Osteoblast (primary cell): ENCODE results near the gene LOXL1. TPM values are rescaled to one million over a fixed set of nuclear protein-coding genes. Genes with fewer than 3 reads are reported as not detected.
A peak's percentile ranks its signal among the peaks of the same experiment; 100 is the strongest.

ENCODE experiments used
- DNase-seq: peaks from one replicate; pipeline ENCODE4 v3.0.0; 2011; ENCODE audit warnings: low spot score, mixed read lengths; ENCODE audit not compliant: insufficient read length; ENCODE audit errors: missing footprints
- H2AFZ ChIP-seq: 2 replicates; pipeline ENCODE4 v1.6.0; 2011; ENCODE audit warnings: mild to moderate bottlenecking, low read length
- H3K27ac ChIP-seq: 2 replicates; pipeline ENCODE4 v1.5.1; 2011; ENCODE audit warnings: mild to moderate bottlenecking, low read depth, low read length, moderate library complexity
- H3K27me3 ChIP-seq: 2 replicates; pipeline ENCODE4 v1.6.0; 2012; ENCODE audit warnings: mild to moderate bottlenecking, control low read depth, inconsistent platforms, low read length, moderate library complexity; ENCODE audit not compliant: insufficient read depth
- H3K36me3 ChIP-seq: 2 replicates; pipeline ENCODE4 v1.5.1; 2011; ENCODE audit warnings: mild to moderate bottlenecking, low read length, control low read depth, moderate library complexity; ENCODE audit not compliant: insufficient read depth
- H3K4me1 ChIP-seq: 2 replicates; pipeline ENCODE4 v1.5.1; 2011; ENCODE audit warnings: mild to moderate bottlenecking, low read length, control low read depth, moderate library complexity; ENCODE audit not compliant: insufficient read depth
- H3K4me2 ChIP-seq: 2 replicates; pipeline ENCODE4 v1.6.0; 2011; ENCODE audit warnings: mild to moderate bottlenecking, low read length; ENCODE audit not compliant: insufficient read depth
- H3K4me3 ChIP-seq: fragments of 200-600 bp; sonication (generic); 3 replicates; pipeline ENCODE4 v1.5.1; 2012; ENCODE audit warnings: mild to moderate bottlenecking, low read length, inconsistent platforms; ENCODE audit not compliant: insufficient read depth
- H3K79me2 ChIP-seq: 2 replicates; pipeline ENCODE4 v1.6.0; 2012; ENCODE audit warnings: mild to moderate bottlenecking, low read length, control low read depth, inconsistent platforms; ENCODE audit not compliant: insufficient read depth
- H3K9me3 ChIP-seq: 2 replicates; pipeline ENCODE4 v1.5.1; 2011; ENCODE audit warnings: low read depth, low read length, control low read depth
- H4K20me1 ChIP-seq: 2 replicates; pipeline ENCODE4 v1.6.0; 2012; ENCODE audit warnings: mild to moderate bottlenecking, low read length, control low read depth; ENCODE audit not compliant: insufficient read depth
- CTCF ChIP-seq: IDR thresholded peaks from 2 replicates; pipeline ENCODE4 v1.5.1; 2011; ENCODE audit warnings: mild to moderate bottlenecking, low read depth, low read length, moderate library complexity; ENCODE audit errors: extremely low read depth
- total RNA-seq: library from RNA; depleted of rRNA; stranded (reverse); fragments of >200 nt; gene quantifications from 2 replicates; pipeline ENCODE4 v1.2.3, GENCODE V29; 2012

The LOXL1 gene
- total RNA-seq, 1 donor: 246 TPM

DNA sequence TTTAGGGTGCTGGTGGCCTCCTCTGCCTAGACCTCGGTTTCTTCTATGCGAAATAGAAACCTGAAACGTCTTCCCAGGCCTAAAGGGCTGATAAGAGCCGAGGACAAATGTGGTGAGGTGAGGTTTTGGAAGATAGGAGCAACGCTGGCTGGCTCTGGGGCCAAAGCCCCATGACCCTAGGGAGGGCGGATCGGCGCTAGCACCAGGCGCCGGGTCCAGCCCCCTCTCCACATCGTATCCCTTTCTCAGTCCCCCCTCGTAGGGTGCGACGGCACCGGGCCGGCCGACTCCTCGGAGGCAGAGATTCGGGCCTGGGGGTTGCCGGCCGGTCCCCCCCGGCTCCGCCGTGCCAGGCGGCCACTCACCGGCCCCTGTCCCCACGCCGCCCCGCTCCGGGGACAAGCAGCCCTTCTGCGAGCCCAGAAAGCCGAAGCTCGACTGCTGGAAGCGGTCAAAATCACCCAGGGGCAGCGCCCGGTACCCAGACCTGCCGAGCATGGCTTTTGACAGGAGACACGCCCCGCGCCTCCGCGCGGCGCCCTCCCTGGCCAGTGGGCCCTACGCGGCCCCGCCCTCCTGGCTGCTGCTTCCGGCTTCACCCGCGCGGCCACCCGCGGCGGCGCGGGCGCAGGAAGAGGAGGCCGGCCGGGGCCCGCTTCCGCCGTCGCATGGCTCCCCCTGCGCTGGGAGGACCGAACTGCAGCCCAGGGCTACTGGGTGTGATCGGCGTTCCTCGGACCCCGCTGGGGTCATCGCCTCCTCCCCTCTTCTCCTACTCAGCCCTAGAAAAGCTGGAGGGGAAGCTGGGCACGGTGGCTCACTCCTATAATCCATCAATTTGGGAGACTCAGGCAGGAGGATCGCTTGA, 65.7 kb downstream of the LOXL1 start, which contains the start of gene STOML1:
Gene STOML1 (minus strand): TSS at position 570 of the 868 bp plus-strand sequence. CDS start 72 bp downstream, at position 498.
- DNase-seq: peak; percentile 99
- peak within 1 kb of the TSS; percentile 51 for H3K27ac ChIP-seq
- H3K4me2 ChIP-seq: peak within 1 kb of the TSS; percentile 84
- peak within 1 kb of the TSS; percentile 79 for H3K4me3 ChIP-seq
- H3K27me3 ChIP-seq: no peaks in the 10 kb centered on the region
- peaks cover 12% of the 10 kb centered on the region for H4K20me1 ChIP-seq
- peak; percentile 71 for TF ChIP-seq CTCF
- H3K79me2 ChIP-seq: peaks cover 33% of the 10 kb centered on the region
- no peaks in the 10 kb centered on the region for H3K36me3 ChIP-seq
- peaks cover 62% of the 10 kb centered on the region for H3K4me1 ChIP-seq
- peak within 1 kb of the TSS; percentile 89 for H2AFZ ChIP-seq
- H3K9me3 ChIP-seq: no peaks in the 10 kb centered on the region

DNA sequence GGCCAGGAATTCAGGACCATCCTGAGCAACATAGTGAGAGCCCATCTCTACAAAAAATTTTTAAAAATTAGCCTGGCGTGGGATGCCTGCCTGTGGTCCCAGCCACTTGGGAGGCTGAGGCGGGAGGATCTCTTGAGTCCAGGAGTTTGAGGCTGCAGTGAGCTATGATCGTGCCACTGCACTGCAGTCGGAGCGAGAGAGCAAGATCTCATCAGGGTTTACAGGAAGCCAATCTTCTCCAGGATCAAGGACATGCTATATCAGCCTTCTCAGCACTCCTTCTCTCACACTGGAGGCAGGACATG, 66.3 kb downstream of the LOXL1 start:
- Histone ChIP-seq H3K4me1 (peaks cover 67% of the 10 kb centered on the region), H3K4me3 (peak overlapping the region; percentile 79), H4K20me1 (peaks cover 17% of the 10 kb centered on the region), H3K27me3 (no peaks in the 10 kb centered on the region), H3K27ac (peak overlapping the region; percentile 38), H3K36me3 (no peaks in the 10 kb centered on the region), H3K9me3 (no peaks in the 10 kb centered on the region), H3K4me2 (peak overlapping the region; percentile 84), H3K79me2 (peaks cover 39% of the 10 kb centered on the region), H2AFZ (peak overlapping the region; percentile 89)
- TF ChIP-seq CTCF: no peak
- DNase-seq: no peak

DNA sequence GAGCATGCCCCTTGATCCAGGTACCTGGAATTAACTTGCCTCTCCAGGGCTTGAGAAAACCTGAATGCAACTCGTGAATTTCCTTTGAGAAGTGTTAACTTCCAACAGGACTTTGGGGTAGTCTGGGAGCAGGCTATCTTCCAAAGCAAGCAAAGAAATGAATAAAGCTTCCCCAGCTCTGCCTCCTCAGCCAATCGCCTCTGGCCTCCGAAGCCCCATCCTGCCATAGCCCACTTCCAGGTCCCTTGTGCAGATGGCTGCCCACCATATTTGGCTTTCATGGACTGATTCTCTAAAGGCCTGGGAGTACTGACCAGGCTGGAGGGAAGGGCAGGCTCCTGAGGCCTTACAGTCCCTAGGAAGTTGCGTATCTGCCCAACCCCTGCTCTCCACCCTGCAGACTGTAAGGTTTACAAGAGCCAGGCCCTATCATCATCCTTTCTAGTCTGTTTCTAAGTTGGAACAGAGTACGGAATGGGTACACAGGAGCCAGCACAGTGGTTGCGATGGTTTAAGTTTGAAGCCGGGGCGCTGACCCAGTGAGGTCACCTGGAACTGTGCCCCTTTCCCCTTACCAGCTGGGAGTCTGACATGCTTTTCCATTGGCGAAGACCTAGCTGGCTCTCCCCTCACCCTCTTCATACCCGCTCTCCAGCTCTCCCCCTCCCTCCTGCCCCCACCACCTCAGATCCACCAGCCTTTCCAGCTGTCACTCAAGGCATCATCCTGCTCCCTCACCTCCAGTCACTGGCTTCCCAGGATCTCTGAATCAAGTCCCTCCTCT, 67.1 kb downstream of the LOXL1 start:
- peaks cover 68% of the 10 kb centered on the region for H3K4me1 ChIP-seq
- H3K27ac ChIP-seq: no peak overlapping the region
- peaks cover 7% of the 10 kb centered on the region for H3K36me3 ChIP-seq
- peak overlapping the region; percentile 97 for H3K4me2 ChIP-seq
- H3K9me3 ChIP-seq: no peaks in the 10 kb centered on the region
- no peak for TF ChIP-seq CTCF
- no peaks in the 10 kb centered on the region for H3K27me3 ChIP-seq
- peaks cover 48% of the 10 kb centered on the region for H3K79me2 ChIP-seq
- no peak for DNase-seq
- H4K20me1 ChIP-seq: peaks cover 26% of the 10 kb centered on the region
- H3K4me3 ChIP-seq: no peak overlapping the region
- no peak overlapping the region for H2AFZ ChIP-seq

- peaks cover 58% of the 10 kb centered on the region for H3K79me2 ChIP-seq
- H3K9me3 ChIP-seq: no peaks in the 10 kb centered on the region
- H3K4me2 ChIP-seq: peak within 1 kb of the TSS; percentile 97
- H3K36me3 ChIP-seq: peaks cover 18% of the 10 kb centered on the region
- peak; percentile 99 for DNase-seq
- peaks cover 28% of the 10 kb centered on the region for H4K20me1 ChIP-seq
- H3K4me1 ChIP-seq: peaks cover 69% of the 10 kb centered on the region
- no peaks in the 10 kb centered on the region for H3K27me3 ChIP-seq
- peak within 1 kb of the TSS; percentile 79 for H3K27ac ChIP-seq
- peak within 1 kb of the TSS; percentile 94 for H2AFZ ChIP-seq
- no peak for TF ChIP-seq CTCF
- peak within 1 kb of the TSS; percentile 86 for H3K4me3 ChIP-seq
These were observed 68.2 kb downstream of the LOXL1 start, which contains the start of gene PML for GRCh38 chr15:73994413-73994883. Gene PML (plus strand): TSS chr15:73994716. CDS start chr15:73994813, 97 bp downstream.
